GM19468 (cell line): ENCODE data around the gene TMEM184B.

ENCODE experiments used
- ATAC-seq: cut with Tn5 transposase; IDR thresholded peaks from one replicate; pipeline ENCODE4 v1.9.1; 2021; ENCODE audit warnings: mild to moderate bottlenecking, moderate library complexity, moderate number of reproducible peaks; ENCODE audit not compliant: unreplicated experiment; ENCODE audit errors: extremely low read depth

Gene TMEM184B

DNA sequence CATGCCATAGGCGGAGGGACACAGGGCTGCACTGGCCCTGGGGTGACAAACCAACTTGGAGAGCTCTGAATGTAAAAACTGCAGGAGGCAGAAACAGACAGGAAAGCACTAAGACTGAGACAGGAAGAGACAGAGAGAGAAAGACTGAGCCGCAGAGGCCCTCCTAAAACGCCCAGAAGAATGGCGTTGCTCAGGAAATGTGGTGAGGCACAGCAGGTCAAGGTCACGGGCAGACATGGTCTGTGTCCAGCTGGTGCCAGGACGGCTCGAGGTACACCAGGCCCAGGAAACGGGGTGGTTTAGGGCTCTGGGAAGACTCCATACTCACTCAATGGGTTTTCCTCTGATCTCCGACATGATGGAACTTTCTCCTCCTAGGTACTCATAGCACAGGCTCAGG lies 41.9 kb downstream of the TMEM184B start:
- ATAC-seq, result no peak

DNA sequence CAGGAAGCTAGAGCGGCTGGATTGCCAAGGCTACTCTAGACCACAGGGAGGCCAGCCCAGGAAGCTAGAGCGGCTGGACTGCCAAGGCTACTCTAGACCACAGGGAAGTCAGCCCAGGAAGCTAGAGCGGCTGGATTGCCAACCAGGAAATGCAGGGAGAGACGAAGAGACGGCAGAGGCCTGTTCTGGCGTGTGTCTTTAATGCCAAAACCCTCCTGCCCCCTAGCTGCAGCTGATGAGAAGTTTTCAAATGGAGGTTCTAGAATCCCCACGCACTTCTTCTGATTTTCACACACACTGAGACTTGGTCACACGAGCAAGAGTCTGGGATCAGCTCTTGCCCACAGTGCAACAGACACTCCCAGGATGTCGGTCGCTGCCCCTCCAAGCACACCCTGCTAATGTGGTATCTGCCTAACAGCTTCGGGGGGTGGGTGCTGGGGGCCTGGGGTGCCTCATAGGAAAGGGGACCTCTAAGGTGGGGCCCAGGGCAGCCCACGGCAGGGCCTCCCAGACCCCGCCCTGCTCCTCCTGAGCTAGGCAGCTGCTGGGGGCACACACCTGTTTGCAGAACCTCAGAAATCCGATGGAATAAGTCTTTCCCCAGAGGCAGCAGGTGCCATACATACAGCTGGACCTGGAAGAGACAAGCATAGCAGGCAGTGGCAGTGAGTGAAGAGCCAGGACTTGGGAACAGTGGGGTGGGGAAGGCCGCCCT lies 42.5 kb downstream of the TMEM184B start:
- no peak for ATAC-seq

DNA sequence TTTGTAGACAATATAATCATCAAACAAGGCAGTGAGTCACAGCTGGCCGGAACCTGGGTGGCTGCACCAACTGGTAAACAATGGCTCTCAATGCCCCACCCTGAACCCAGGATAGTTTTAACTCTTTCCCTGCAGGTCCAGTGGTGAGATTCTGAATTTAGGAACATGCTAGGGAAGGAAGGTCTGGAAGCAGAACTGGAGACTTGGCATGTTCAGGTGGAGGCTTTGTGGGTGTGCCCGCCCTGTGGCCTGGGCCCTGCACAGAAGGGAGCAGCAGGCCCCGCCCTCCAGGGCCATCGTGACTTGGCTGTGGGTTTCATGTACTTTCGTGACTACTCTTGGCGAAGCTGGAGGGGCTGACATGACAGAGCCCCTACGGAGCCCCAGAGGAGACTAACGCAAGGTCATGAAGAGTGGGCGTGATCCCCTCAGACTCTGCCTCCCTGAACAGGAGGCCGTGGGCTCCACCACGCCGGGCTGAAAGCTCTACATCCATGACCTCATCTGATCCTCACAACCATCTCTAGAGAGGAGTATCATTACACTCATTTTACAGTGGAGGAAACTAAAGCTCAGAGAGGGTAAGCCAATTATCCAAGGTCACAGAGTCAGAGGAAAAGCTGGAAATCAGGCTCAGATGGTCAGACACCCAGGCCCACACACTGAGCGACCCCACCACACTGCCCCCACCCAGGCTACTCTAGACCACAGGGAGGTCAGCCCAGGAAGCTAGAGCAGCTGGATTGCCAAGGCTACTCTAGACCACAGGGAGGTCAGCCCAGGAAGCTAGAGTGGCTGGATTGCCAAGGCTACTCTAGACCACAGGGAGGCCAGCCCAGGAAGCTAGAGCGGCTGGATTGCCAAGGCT lies 43.7 kb downstream of the TMEM184B start:
- ATAC-seq, result no peak

GRCh38 chr22:38228326-38228872 lies 44.4 kb downstream of the TMEM184B start:
- ATAC-seq, result no peak

GRCh38 chr22:38226853-38227649 lies 45.8 kb downstream of the TMEM184B start:
- ATAC-seq, result no peak

DNA sequence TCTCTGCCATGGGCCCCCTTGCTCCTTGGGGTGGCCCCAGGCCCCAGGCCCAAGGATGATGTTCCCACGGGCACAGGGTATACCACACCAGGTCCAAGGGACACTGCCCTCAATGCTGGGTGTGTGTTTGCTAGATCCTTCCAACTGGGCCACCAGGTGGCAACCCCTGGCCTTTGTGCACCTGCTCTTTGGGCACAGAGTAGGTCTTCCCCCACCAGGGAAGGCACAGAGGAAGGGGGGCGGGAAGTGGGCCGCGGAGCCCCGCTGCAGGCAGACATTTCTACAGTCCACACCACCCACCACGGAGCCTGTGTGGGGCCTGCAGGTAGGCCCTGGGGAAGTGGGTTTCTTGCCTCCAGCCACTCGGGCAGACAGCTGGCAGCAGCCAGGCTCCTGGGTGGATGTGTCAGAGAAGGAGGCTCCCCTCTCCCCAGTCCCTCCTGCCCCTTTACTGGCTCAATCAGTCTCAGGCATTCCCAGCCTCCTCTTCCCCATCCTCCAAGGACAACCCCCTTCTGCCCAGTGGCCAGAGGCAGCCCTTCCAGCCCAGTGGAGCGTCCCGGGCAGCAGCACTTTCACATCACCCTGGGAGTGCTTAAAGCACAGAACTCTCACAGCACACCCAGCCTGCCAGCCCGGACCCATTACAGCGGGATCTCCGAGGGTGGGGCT lies 49.4 kb downstream of the TMEM184B start:
- ATAC-seq, result no peak

- no peak for ATAC-seq
Observed at GRCh38 chr22:38222797-38223119, 50.1 kb downstream of the TMEM184B start.

GRCh38 chr22:38221908-38222796 lies 50.7 kb downstream of the TMEM184B start:
- no peak for ATAC-seq

GRCh38 chr22:38221407-38221806 lies 51.4 kb downstream of the TMEM184B start:
- no peak for ATAC-seq

DNA sequence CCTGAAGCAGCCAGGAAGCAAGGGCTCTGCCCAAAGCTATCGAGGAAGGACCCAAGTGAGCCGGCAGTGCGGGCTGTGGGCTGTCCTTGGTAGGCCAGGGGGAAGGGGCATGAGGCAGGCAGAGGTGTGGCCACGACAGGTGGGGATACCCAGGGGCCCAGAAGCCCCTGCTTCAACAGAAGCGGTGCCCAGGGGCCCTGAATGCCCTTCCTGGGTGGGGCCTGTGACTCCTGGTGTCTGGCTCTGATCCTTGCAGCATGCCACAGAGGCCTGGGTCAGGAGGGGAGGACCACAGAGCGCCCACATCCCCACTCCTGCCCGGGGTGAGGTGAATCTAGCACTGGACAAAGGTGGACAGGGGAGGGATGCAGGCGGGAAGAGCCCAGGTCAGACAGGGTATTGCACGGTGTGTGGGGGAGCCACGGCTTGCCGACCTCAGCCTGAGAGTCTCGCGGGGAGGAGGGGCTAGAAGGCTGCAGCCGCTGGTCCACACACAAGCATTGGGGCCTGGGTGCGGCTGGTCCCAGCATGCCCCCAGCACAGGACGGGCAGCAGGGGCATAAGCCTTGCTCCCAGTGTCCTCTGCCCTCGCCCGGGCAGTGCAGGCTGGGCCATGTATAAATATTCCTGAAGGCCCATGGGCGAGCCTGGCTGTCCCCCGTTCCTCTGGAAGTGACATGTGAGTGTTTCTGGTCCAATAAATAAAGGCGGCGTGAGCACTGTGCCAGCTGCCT lies 52.0 kb downstream of the TMEM184B start:
- ATAC-seq, result no peak

DNA sequence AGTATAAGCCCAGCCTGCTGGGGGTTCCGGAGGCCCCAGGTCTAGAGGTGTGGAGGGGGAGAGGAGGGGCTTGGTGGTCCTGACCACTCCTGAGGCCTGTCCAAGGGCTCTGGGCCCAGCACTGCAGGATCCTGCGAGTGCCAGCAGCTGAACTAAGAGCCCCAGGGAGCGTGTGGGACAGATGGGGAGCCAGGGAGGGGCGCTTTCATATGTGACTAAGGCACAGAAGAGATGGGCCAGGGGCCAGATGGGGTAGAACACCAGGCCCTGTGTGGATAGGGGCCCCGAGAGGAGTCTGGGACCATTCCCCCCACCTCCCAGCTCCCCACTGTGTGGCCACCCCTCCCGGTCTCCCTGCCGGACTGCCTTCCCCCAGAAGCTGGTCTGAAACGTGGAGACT lies 52.6 kb downstream of the TMEM184B start:
- no peak for ATAC-seq

- ATAC-seq, result no peak
Observed at GRCh38 chr22:38219632-38220031, 53.2 kb downstream of the TMEM184B start.

DNA sequence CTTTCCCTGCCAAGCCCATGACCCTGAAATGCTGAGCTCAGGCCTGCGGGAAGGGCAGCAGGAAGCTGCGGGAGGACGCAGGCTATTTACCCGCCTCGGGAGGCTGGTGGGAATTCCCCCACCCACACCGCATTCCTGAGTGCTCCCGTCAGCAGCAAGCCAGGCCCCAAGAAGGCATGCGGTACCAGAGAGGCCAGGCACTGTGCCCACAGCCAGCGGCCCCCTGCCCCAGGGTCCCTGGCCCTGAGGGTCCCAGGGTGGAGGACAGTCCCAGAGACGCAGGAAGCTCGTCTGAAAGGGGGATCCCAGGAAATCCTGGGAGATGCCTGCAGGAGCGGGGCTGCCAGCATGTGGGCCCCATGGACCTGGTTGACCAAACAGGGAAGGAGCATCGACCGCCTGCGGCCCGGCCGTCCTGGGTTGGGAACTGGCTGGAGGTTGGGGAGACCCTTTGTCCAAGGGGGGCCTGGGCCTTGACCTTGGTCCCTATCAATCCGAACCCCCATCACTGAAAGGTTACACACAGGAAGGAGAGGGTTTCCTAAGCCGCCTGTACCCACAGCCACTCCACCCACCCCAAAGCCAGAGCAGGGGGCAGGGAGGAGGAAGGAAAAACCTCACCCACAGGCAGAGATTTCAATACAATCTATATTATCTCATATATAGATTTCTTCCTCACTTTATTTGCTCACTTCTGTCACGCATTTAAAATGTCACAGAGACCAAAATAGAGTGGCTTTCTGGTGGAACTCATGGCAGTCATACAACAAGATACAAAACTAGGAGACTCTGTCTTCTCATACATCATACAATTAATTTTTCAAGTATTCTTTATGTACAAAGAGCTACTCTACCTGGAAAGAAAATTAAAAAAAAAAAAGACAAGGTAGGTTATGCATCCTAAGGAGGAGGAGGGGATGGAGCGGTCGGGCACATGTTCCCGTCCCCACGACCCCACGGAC lies 53.9 kb downstream of the TMEM184B start:
- no peak for ATAC-seq

- no peak for ATAC-seq
Observed at GRCh38 chr22:38215156-38216038, 57.4 kb downstream of the TMEM184B start.

GRCh38 chr22:38214302-38215056 lies 58.3 kb downstream of the TMEM184B start:
- no peak for ATAC-seq

- no peak for ATAC-seq
Observed at GRCh38 chr22:38213990-38214301, 58.9 kb downstream of the TMEM184B start.
